ENCODE data around the gene S100PBP.
"Not testable (repeated sequence)": the region's sequence is repeated elsewhere in the genome, so short reads cannot be mapped to it uniquely, and the experiment has no call there.

S100PBP gene

GRCh38 chr1:32784817-32785216 lies 32.6 kb upstream of the S100PBP start:
- DNase-seq (ENCODE audit: low spot score), result no peak

DNA sequence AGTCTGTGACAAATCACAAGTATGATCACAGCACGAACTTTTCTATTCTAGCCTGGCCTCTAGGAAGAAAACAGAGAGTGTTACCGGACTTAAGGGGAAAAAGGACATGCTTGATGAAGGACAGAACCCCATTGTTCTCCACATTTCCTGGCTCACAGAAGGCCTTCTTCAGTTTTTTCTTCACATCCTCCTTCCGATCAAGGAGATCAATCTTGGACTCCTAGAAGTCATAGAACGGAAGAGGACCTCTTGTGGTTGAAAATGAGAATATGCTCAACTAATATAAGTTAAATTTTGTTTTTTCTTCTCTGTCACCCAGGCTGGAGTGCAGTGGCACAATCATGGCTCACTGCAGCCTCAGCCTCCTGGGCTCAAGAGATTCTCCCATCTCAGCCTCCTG lies 30.6 kb upstream of the S100PBP start:
- no peak for DNase-seq (ENCODE audit: low spot score)

- not testable (repeated sequence) for DNase-seq (ENCODE audit: low spot score)
These were observed 28.1 kb upstream of the S100PBP start for GRCh38 chr1:32789356-32789755.

DNA sequence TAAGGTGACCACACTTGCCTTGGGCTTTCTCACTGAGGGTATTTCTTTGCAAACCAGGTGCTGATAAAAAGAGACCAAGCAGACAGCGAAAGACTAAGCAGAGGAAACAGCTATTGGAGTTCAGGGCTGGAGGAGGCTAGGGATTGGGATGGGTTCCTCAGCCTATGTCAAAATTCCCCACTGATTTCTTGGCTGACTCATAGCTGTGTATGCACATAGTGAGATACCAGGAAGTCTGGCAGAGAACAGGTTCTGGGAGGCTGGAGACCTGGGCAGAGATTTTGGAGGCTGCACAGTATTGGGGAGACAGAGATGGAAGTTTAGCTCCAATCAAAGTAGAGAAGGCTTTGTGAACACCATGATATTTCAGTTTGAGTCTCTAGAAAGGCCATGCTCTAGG lies 25.6 kb upstream of the S100PBP start:
- no peak for DNase-seq (ENCODE audit: low spot score)

GRCh38 chr1:32795763-32796162 lies 21.7 kb upstream of the S100PBP start:
- DNase-seq (ENCODE audit: low spot score), result not testable (repeated sequence)

DNA sequence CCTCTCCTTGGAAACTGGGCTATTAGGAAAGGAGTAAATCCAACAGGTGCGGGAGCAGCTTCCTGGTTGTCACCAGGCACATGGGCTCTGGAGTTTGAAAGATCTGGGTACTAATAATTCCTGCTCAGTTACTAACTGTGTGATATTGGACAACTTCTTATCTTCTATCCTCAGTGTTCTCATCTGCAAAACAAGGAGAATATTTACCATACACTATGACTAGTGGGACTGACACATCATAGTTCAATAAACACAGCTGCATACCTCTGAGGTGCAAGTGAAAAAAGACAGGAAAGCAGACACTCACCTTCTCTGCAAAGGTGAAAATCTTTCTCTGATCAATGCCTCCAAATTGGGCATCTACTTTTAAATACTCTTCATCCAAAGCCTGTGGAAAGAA lies 20.0 kb upstream of the S100PBP start:
- DNase-seq (ENCODE audit: low spot score), result no peak

DNA sequence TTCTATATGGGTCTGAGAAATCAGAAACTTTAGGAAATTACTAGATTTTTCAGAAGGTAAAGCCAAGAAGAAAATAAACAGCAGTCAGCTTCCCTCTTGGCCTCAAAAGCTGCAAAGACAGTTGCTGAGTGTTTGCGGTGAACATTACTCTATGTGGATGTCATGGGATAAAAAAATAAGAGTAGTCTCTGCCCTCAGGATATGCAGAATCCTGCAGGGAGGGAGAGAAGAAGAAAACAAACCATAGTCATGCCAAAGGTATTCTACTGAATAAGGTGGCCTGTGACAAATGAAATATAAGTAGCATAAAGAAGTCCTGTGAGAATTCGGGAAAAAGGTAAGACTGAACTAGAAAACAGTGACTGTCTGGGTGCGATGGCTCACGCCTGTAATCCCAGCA lies 19.3 kb upstream of the S100PBP start:
- DNase-seq (ENCODE audit: low spot score), result no peak

- no peak for DNase-seq (ENCODE audit: low spot score)
These were observed 18.6 kb upstream of the S100PBP start for GRCh38 chr1:32798679-32799416.

DNA sequence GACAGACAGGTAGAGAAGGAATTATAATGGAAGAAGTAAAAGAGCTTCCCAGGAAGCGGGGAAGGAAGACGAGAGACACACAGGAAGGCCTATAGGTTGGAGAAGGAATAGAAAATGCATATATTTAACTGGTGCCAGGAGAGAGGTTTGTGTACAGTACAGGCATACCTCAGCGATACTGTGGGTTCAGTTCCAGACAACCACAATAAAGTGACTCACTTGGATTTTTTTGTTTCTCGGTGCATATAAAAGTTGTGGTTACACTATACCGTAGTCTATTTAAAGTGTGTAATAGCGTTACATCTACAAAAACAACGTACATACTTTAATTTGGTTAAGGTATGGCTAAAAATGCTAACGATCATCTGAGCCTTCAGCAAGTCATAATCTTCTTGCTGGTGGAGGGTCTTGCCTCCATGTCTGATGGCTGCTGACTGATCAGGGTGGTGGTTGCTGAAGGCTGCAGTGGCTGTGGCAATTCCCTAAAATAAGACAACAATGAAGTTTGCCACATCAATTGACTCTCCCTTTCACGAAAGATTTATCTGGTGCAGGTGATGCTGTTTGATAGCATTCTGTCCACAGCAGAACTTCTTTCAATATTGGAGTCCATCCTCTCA lies 16.2 kb upstream of the S100PBP start:
- DNase-seq (ENCODE audit: low spot score), result no peak

DNA sequence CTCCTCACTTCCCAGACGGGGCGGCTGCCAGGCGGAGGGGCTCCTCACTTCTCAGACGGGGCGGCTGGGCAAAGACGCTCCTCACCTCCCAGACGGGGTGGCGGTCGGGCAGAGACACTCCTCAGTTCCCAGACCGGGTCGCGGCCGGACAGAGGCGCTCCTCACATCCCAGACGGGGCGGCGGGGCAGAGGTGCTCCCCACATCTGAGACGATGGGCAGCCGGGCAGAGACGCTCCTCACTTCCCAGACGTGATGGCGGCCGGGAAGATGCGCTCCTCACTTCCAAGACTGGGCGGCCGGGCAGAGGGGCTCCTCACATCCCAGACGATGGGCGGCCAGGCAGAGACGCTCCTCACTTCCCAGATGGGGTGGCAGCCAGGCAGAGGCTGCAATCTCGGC lies 13.0 kb upstream of the S100PBP start:
- not testable (repeated sequence) for DNase-seq (ENCODE audit: low spot score)

GRCh38 chr1:32806290-32806689 lies 11.2 kb upstream of the S100PBP start:
- DNase-seq (ENCODE audit: low spot score), result no peak

DNA sequence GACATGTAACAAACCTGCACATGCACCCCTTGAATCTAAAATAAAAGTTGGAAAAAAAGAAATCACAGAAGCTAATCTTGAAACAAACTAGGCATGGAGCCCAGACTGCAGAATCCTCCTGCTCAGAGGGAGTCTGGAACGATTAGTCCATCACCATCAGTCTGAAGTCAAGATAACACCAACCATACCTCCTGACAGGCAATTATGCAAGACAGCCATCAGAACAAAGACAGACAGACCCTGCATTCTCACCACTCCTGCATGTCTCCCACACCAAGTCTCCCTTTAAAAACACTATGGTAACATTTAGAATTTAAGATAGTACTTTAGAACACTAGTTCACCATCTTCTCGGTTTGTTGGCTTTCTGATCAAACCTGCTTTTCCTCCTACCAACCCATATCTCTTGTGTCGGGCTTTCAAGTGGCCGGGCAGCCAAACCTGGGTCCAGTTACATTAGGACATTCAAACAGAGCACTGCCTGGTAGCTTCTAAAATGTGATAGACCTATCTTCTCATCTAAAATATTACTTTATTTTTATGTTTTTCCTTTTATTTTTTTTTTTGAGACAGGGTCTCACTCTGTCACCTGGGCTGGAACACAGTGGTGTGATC lies 10.4 kb upstream of the S100PBP start:
- peak; percentile 57 for DNase-seq (ENCODE audit: low spot score)

DNA sequence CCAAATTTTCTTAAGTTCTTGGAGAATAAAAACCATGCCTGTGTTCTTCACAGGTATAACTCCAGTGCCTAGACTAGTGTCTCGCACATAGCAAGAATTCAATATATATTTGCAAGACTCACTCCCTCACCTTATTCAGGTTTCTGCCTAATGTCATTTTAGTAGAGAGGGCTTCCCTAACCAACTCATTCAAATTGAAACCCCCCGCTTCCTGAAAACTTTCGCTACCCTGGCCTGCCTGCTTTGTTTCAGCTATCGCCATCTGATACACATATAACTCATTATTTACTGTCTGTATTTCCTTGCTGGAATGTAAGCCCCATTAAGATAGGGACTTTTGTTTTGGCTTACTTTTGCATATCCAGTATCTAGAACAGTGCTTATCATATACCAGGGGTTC lies 8.9 kb upstream of the S100PBP start:
- DNase-seq (ENCODE audit: low spot score), result no peak

DNA sequence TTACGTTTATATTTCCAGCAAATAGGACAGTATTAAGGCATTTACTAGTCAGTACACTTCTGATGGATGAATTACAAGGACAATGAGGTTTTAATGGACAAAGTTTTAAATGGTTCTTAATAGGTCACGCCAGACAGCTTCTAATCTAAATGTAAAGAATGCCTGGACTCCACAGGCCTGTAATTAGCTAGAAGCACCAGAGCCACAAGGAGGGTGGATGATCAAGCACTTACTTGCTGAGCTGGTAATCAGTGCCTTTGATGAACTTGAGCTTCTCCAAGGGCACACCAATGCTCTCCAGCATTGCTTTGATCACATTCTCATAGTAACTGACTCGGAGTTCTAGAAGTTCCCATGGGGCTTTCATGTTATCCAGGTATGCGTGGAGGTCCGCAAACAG lies 7.1 kb upstream of the S100PBP start:
- no peak for DNase-seq (ENCODE audit: low spot score)

GRCh38 chr1:32811265-32811664 lies 6.2 kb upstream of the S100PBP start:
- DNase-seq (ENCODE audit: low spot score), result no peak

- no peak for DNase-seq (ENCODE audit: low spot score)
These were observed 5.5 kb upstream of the S100PBP start for GRCh38 chr1:32811917-32812316.

- DNase-seq (ENCODE audit: low spot score), result no peak
These were observed 3.3 kb upstream of the S100PBP start for GRCh38 chr1:32813941-32814739.

- no peak for DNase-seq (ENCODE audit: low spot score)
These were observed 736 bp upstream of the S100PBP start for GRCh38 chr1:32816676-32817158.

GRCh38 chr1:32817815-32818786 lies 648 bp downstream of the S100PBP start:
- peak; percentile 62 for DNase-seq (ENCODE audit: low spot score)

GRCh38 chr1:32818804-32819541 lies 1.5 kb downstream of the S100PBP start:
- peak; percentile 79 for DNase-seq (ENCODE audit: low spot score)
